GM10847 (cell line): ENCODE data around the gene AASDH.

Experiments
- POLR2A ChIP-seq: IDR thresholded peaks from 2 replicates; pipeline ENCODE4 v1.6.1; 2011; ENCODE audit not compliant: insufficient read length; ENCODE audit errors: extremely low read depth

AASDH gene

GRCh38 chr4:56410247-56411062 lies 23.2 kb upstream of the AASDH start:
- TF ChIP-seq POLR2A: no peak

GRCh38 chr4:56409511-56410090 lies 22.3 kb upstream of the AASDH start:
- no peak for TF ChIP-seq POLR2A

- no peak for TF ChIP-seq POLR2A
Measured at GRCh38 chr4:56408978-56409377, 21.7 kb upstream of the AASDH start.

- no peak for TF ChIP-seq POLR2A
Measured at GRCh38 chr4:56406151-56406550, 18.9 kb upstream of the AASDH start.

GRCh38 chr4:56405016-56405415 lies 17.7 kb upstream of the AASDH start:
- TF ChIP-seq POLR2A: no peak

- no peak for TF ChIP-seq POLR2A
Measured at GRCh38 chr4:56400560-56400959, 13.3 kb upstream of the AASDH start.

GRCh38 chr4:56391270-56391669 lies 4.0 kb upstream of the AASDH start:
- no peak for TF ChIP-seq POLR2A

GRCh38 chr4:56389558-56389957 lies 2.3 kb upstream of the AASDH start:
- no peak for TF ChIP-seq POLR2A

GRCh38 chr4:56388306-56388705 lies 1.0 kb upstream of the AASDH start:
- no peak for TF ChIP-seq POLR2A

GRCh38 chr4:56386091-56386490 lies 1.2 kb downstream of the AASDH start:
- no peak for TF ChIP-seq POLR2A

- no peak for TF ChIP-seq POLR2A
Measured at GRCh38 chr4:56375458-56375857, 11.8 kb downstream of the AASDH start.

- TF ChIP-seq POLR2A: no peak
Measured at GRCh38 chr4:56374956-56375355, 12.3 kb downstream of the AASDH start.

- TF ChIP-seq POLR2A: no peak
Measured at GRCh38 chr4:56372774-56373173, 14.5 kb downstream of the AASDH start.

- TF ChIP-seq POLR2A: no peak
Measured at GRCh38 chr4:56371426-56372220, 15.7 kb downstream of the AASDH start.

GRCh38 chr4:56370377-56370776 lies 16.9 kb downstream of the AASDH start:
- TF ChIP-seq POLR2A: no peak

GRCh38 chr4:56360071-56360470 lies 27.2 kb downstream of the AASDH start:
- TF ChIP-seq POLR2A: no peak
